Activated T-helper 1 cell treated with anti-CD3 and anti-CD28 coated beads, Interleukin-12 subunit alpha, Interleukin-12 subunit beta, Interleukin-2, Interleukin-4 antibody, amounts not matched to agents 30 ng/mL and 10 ng/mL and 1 ng/mL, durations not matched to agents 14 hours and 24 hours and 36 hours (primary cell): ENCODE measurements around the gene NTN1. TPM values are rescaled to one million over a fixed set of nuclear protein-coding genes. Genes with fewer than 3 reads are reported as not detected.

Experiments used
- DNase-seq: peaks from one replicate; pipeline ENCODE4 v3.0.0; 2021; ENCODE audit warnings: low spot score
- H3K27ac Mint-ChIP-seq: one replicate; pipeline ENCODE4 v1.8.0; 2021; ENCODE audit warnings: mild to moderate bottlenecking, mixed read lengths
- H3K27me3 Mint-ChIP-seq: one replicate; pipeline ENCODE4 v1.8.0; 2022; ENCODE audit warnings: mild to moderate bottlenecking, moderate library complexity, mixed read lengths; ENCODE audit not compliant: insufficient read depth
- H3K36me3 Mint-ChIP-seq: one replicate; pipeline ENCODE4 v1.8.0; 2021; ENCODE audit warnings: low read depth, mixed read lengths
- H3K4me1 Mint-ChIP-seq: one replicate; pipeline ENCODE4 v1.8.0; 2021; ENCODE audit warnings: low read depth, mixed read lengths
- H3K4me3 Mint-ChIP-seq: one replicate; pipeline ENCODE4 v1.8.0; 2021; ENCODE audit warnings: mild to moderate bottlenecking, moderate library complexity, mixed read lengths
- H3K9me3 Mint-ChIP-seq: one replicate; pipeline ENCODE4 v1.8.0; 2021; ENCODE audit warnings: mixed read lengths
- intact Hi-C: fragments of 100-400 bp; cut with micrococcal nuclease; formaldehyde crosslinking; loops from one replicate; pipeline ENCODE4 v1.15.1; 2024
- total RNA-seq: library from RNA; stranded (reverse); gene quantifications from 2 replicates; pipeline ENCODE4 v1.2.3, GENCODE V29; 2022

The NTN1 gene
- total RNA-seq, 1 donor from 2014 or later, result 0.34 TPM

- no peaks in the 10 kb centered on the region for H3K4me1 Mint-ChIP-seq
- H3K27me3 Mint-ChIP-seq, result peaks cover 35% of the 10 kb centered on the region
- H3K4me3 Mint-ChIP-seq, result no peak overlapping the region
- no peaks in the 10 kb centered on the region for H3K9me3 Mint-ChIP-seq
- no peak overlapping the region for H3K27ac Mint-ChIP-seq
- peak; percentile 67 for DNase-seq
- intact Hi-C loops, result loop anchor here (1.0 to 5.0 kb wide), 5 partner anchors 36 to 588 kb away; no protein-coding TSS in a partner anchor
- H3K36me3 Mint-ChIP-seq, result no peaks in the 10 kb centered on the region
These were observed 23.2 kb upstream of the NTN1 start for GRCh38 chr17:8997994-8998628.

- H3K4me3 Mint-ChIP-seq, result no peak overlapping the region
- H3K36me3 Mint-ChIP-seq, result peaks cover 2% of the 10 kb centered on the region
- intact Hi-C loops, result no loop called here
- H3K27me3 Mint-ChIP-seq, result peaks cover 60% of the 10 kb centered on the region
- no peaks in the 10 kb centered on the region for H3K4me1 Mint-ChIP-seq
- DNase-seq, result no peak
- peaks cover 3% of the 10 kb centered on the region for H3K9me3 Mint-ChIP-seq
- no peak overlapping the region for H3K27ac Mint-ChIP-seq
These were observed 19.8 kb upstream of the NTN1 start for GRCh38 chr17:9001559-9001958.

- DNase-seq, result no peak
- H3K36me3 Mint-ChIP-seq, result peaks cover 2% of the 10 kb centered on the region
- H3K4me1 Mint-ChIP-seq, result no peaks in the 10 kb centered on the region
- no peak overlapping the region for H3K4me3 Mint-ChIP-seq
- H3K27ac Mint-ChIP-seq, result no peak overlapping the region
- peaks cover 63% of the 10 kb centered on the region for H3K27me3 Mint-ChIP-seq
- peaks cover 3% of the 10 kb centered on the region for H3K9me3 Mint-ChIP-seq
- intact Hi-C loops, result no loop called here
These were observed 19.1 kb upstream of the NTN1 start for GRCh38 chr17:9002227-9002605.

GRCh38 chr17:9002606-9003354 is 18.5 kb upstream of the NTN1 start:
- Mint-ChIP-seq H3K27ac (no peak overlapping the region), H3K27me3 (peaks cover 66% of the 10 kb centered on the region), H3K36me3 (peaks cover 2% of the 10 kb centered on the region), H3K4me1 (no peaks in the 10 kb centered on the region), H3K9me3 (peaks cover 3% of the 10 kb centered on the region), H3K4me3 (no peak overlapping the region)
- no peak for DNase-seq
- intact Hi-C loops, result no loop called here

GRCh38 chr17:9003355-9004131 is 17.8 kb upstream of the NTN1 start:
- Mint-ChIP-seq H3K4me1 (no peaks in the 10 kb centered on the region), H3K27ac (no peak overlapping the region), H3K27me3 (peaks cover 69% of the 10 kb centered on the region)

GRCh38 chr17:9004132-9004960 is 17.0 kb upstream of the NTN1 start:
- H3K27ac Mint-ChIP-seq, result no peak overlapping the region
- peaks cover 2% of the 10 kb centered on the region for H3K36me3 Mint-ChIP-seq
- no peak for DNase-seq
- H3K27me3 Mint-ChIP-seq, result peaks cover 66% of the 10 kb centered on the region
- intact Hi-C loops, result loop anchor here (2.0 kb wide), 1 partner anchor 16 kb away; the partner anchor contains the start of gene NTN1
- no peaks in the 10 kb centered on the region for H3K4me1 Mint-ChIP-seq
- H3K4me3 Mint-ChIP-seq, result no peak overlapping the region
- peaks cover 3% of the 10 kb centered on the region for H3K9me3 Mint-ChIP-seq

More at GRCh38 chr17:9003355-9004131, 17.8 kb upstream of the NTN1 start:
- Mint-ChIP-seq H3K9me3 (peaks cover 3% of the 10 kb centered on the region), H3K4me3 (no peak overlapping the region), H3K36me3 (peaks cover 2% of the 10 kb centered on the region)
- no peak for DNase-seq
- intact Hi-C loops, result loop anchor here (2.0 kb wide), 1 partner anchor 17 kb away; the partner anchor contains the start of gene NTN1

- H3K27me3 Mint-ChIP-seq, result peaks cover 71% of the 10 kb centered on the region
- intact Hi-C loops, result loop anchor here (2.0 kb wide), 1 partner anchor 16 kb away; the partner anchor contains the start of gene NTN1
- no peak overlapping the region for H3K4me3 Mint-ChIP-seq
- H3K9me3 Mint-ChIP-seq, result peaks cover 3% of the 10 kb centered on the region
- no peaks in the 10 kb centered on the region for H3K4me1 Mint-ChIP-seq
- DNase-seq, result no peak
- H3K27ac Mint-ChIP-seq, result no peak overlapping the region
- peaks cover 2% of the 10 kb centered on the region for H3K36me3 Mint-ChIP-seq
These were observed 16.4 kb upstream of the NTN1 start for GRCh38 chr17:9004961-9005285.

- H3K27ac Mint-ChIP-seq, result no peak overlapping the region
- H3K36me3 Mint-ChIP-seq, result peaks cover 2% of the 10 kb centered on the region
- intact Hi-C loops, result no loop called here
- no peak overlapping the region for H3K4me3 Mint-ChIP-seq
- peaks cover 73% of the 10 kb centered on the region for H3K27me3 Mint-ChIP-seq
- peaks cover 3% of the 10 kb centered on the region for H3K9me3 Mint-ChIP-seq
- H3K4me1 Mint-ChIP-seq, result no peaks in the 10 kb centered on the region
- DNase-seq, result no peak
These were observed 15.0 kb upstream of the NTN1 start for GRCh38 chr17:9006175-9006767.

- DNase-seq, result no peak
- Mint-ChIP-seq H3K4me3 (no peak overlapping the region), H3K27ac (no peak overlapping the region), H3K36me3 (peaks cover 2% of the 10 kb centered on the region), H3K27me3 (peaks cover 66% of the 10 kb centered on the region), H3K4me1 (no peaks in the 10 kb centered on the region), H3K9me3 (peaks cover 3% of the 10 kb centered on the region)
- intact Hi-C loops, result no loop called here
These were observed 14.1 kb upstream of the NTN1 start for GRCh38 chr17:9007052-9007714.

GRCh38 chr17:9009096-9009495 is 12.2 kb upstream of the NTN1 start:
- H3K27ac Mint-ChIP-seq, result no peak overlapping the region
- H3K4me3 Mint-ChIP-seq, result no peak overlapping the region
- no peaks in the 10 kb centered on the region for H3K4me1 Mint-ChIP-seq
- DNase-seq, result no peak
- H3K27me3 Mint-ChIP-seq, result peaks cover 65% of the 10 kb centered on the region
- H3K9me3 Mint-ChIP-seq, result peaks cover 3% of the 10 kb centered on the region
- peaks cover 2% of the 10 kb centered on the region for H3K36me3 Mint-ChIP-seq
- intact Hi-C loops, result no loop called here

- Mint-ChIP-seq H3K27ac (no peak overlapping the region), H3K9me3 (peaks cover 3% of the 10 kb centered on the region), H3K4me1 (no peaks in the 10 kb centered on the region), H3K36me3 (peaks cover 2% of the 10 kb centered on the region), H3K27me3 (peaks cover 65% of the 10 kb centered on the region), H3K4me3 (no peak overlapping the region)
- no peak for DNase-seq
- intact Hi-C loops, result no loop called here
These were observed 11.6 kb upstream of the NTN1 start for GRCh38 chr17:9009737-9010136.

GRCh38 chr17:9011001-9011400 is 10.3 kb upstream of the NTN1 start:
- Mint-ChIP-seq H3K4me3 (no peak overlapping the region), H3K4me1 (no peaks in the 10 kb centered on the region), H3K36me3 (no peaks in the 10 kb centered on the region), H3K27me3 (peaks cover 54% of the 10 kb centered on the region), H3K9me3 (no peaks in the 10 kb centered on the region), H3K27ac (no peak overlapping the region)
- intact Hi-C loops, result no loop called here
- DNase-seq, result no peak
